Astrocyte (in vitro differentiated cells and primary cell): ENCODE results near the gene ENHO. TPM values are rescaled to one million over a fixed set of nuclear protein-coding genes. Genes with fewer than 3 reads are reported as not detected.

Experiments
- DNase-seq: peaks from one replicate; pipeline ENCODE4 v3.0.0-alpha.2; 2010; ENCODE audit warnings: low read depth
- FAIRE-seq: peaks from 2 replicates; lab custom pipeline; 2011; peaks lifted over from hg19 to GRCh38; lab: Jason Lieb, UNC
- H2AFZ ChIP-seq: 2 replicates; pipeline ENCODE4 v1.6.0; 2012; ENCODE audit warnings: low read depth, low read length, inconsistent platforms
- H3K27ac ChIP-seq: 2 replicates; pipeline ENCODE4 v1.5.1; 2011; ENCODE audit warnings: low read depth, low read length, inconsistent platforms
- H3K27me3 ChIP-seq: 2 replicates; pipeline ENCODE4 v1.6.0; 2011; ENCODE audit warnings: low read length, inconsistent platforms; ENCODE audit not compliant: insufficient read depth
- H3K36me3 ChIP-seq: 2 replicates; pipeline ENCODE4 v1.5.1; 2011; ENCODE audit warnings: low read length, inconsistent platforms; ENCODE audit not compliant: insufficient read depth
- H3K4me1 ChIP-seq: 2 replicates; pipeline ENCODE4 v1.5.1; 2011; ENCODE audit warnings: low read length, inconsistent platforms; ENCODE audit not compliant: insufficient read depth
- H3K4me2 ChIP-seq: 2 replicates; pipeline ENCODE4 v1.6.0; 2012; ENCODE audit warnings: low read length, inconsistent platforms
- H3K4me3 ChIP-seq: 2 replicates; pipeline ENCODE4 v1.5.1; 2011; ENCODE audit warnings: low read depth, mild to moderate bottlenecking, low read length, inconsistent platforms; ENCODE audit not compliant: insufficient read depth
- H3K79me2 ChIP-seq: 2 replicates; pipeline ENCODE4 v1.6.0; 2012; ENCODE audit warnings: mild to moderate bottlenecking, low read length, inconsistent platforms; ENCODE audit not compliant: insufficient read depth
- H3K9ac ChIP-seq: 2 replicates; pipeline ENCODE4 v1.6.0; 2012; ENCODE audit warnings: mild to moderate bottlenecking, low read length, inconsistent platforms
- H3K9me3 ChIP-seq: 2 replicates; pipeline ENCODE4 v1.5.1; 2012; ENCODE audit warnings: low read depth, mild to moderate bottlenecking, low read length, inconsistent platforms; ENCODE audit not compliant: insufficient read depth
- H4K20me1 ChIP-seq: 2 replicates; pipeline ENCODE4 v1.6.0; 2012; ENCODE audit warnings: low read length, inconsistent platforms; ENCODE audit not compliant: insufficient read depth
- H3K27ac Mint-ChIP-seq: one replicate; pipeline ENCODE4 v1.8.0; 2021; ENCODE audit warnings: mild to moderate bottlenecking, mixed read lengths; ENCODE audit not compliant: unreplicated experiment
- H3K27me3 Mint-ChIP-seq: one replicate; pipeline ENCODE4 v1.8.0; 2021; ENCODE audit warnings: low read depth, mixed read lengths; ENCODE audit not compliant: unreplicated experiment
- H3K36me3 Mint-ChIP-seq: one replicate; pipeline ENCODE4 v1.8.0; 2021; ENCODE audit warnings: low read depth, mixed read lengths; ENCODE audit not compliant: unreplicated experiment
- H3K4me1 Mint-ChIP-seq: one replicate; pipeline ENCODE4 v1.8.0; 2021; ENCODE audit warnings: low read depth, mixed read lengths; ENCODE audit not compliant: unreplicated experiment
- H3K4me3 Mint-ChIP-seq: one replicate; pipeline ENCODE4 v1.8.0; 2021; ENCODE audit warnings: mild to moderate bottlenecking, moderate library complexity, mixed read lengths; ENCODE audit not compliant: unreplicated experiment
- H3K9me3 Mint-ChIP-seq: one replicate; pipeline ENCODE4 v1.8.0; 2021; ENCODE audit warnings: mild to moderate bottlenecking, mixed read lengths; ENCODE audit not compliant: unreplicated experiment
- EZH2 ChIP-seq: IDR thresholded peaks from 2 replicates; pipeline ENCODE4 v1.6.1; 2012; ENCODE audit warnings: mild to moderate bottlenecking, low read length, inconsistent platforms; ENCODE audit not compliant: insufficient read depth
- total RNA-seq: library from RNA; stranded (reverse); gene quantifications from 2 replicates; pipeline ENCODE4 v1.2.1, GENCODE V29; 2021
- TF ChIP-seq, protein P1 (sequence below): IDR thresholded peaks from 2 replicates; pipeline ENCODE4 v1.5.1; 2011; ENCODE audit warnings: low read depth, mild to moderate bottlenecking, inconsistent platforms, low read length, moderate library complexity; ENCODE audit not compliant: insufficient read depth

ENHO gene
- total RNA-seq, 1 donor from 2014 or later, result 1.1 TPM

DNA sequence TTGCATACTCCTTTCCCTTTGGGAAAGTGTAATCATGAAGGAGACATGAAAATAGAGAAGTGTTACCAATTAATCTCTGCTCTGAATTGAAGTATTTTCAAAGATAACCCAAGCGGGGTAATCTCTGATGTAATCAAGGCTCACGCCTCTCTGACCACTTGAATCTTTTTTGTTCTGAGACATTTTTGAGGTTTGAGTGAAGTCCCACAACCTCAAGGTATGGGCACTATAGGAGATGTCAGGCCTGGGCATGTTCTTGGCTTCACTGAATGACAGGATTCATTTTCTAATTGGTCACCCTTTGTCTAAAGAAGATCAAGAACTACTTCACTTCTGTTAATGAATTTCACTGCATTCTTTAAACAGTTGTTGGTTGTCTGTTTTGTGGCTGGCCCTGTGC is 23.7 kb downstream of the ENHO start:
- no peak for FAIRE-seq
- Histone ChIP-seq H3K4me1 (peaks cover 14% of the 10 kb centered on the region), H3K9me3 (no peaks in the 10 kb centered on the region), H3K4me3 (no peak overlapping the region), H3K4me2 (no peak overlapping the region), H3K27me3 (peaks cover 19% of the 10 kb centered on the region), H4K20me1 (no peaks in the 10 kb centered on the region), H3K9ac (no peak overlapping the region), H2AFZ (no peak overlapping the region), H3K36me3 (no peaks in the 10 kb centered on the region), H3K27ac (no peak overlapping the region), H3K79me2 (no peaks in the 10 kb centered on the region)
- TF ChIP-seq EZH2, result no peak
- TF ChIP-seq, protein P1, sequence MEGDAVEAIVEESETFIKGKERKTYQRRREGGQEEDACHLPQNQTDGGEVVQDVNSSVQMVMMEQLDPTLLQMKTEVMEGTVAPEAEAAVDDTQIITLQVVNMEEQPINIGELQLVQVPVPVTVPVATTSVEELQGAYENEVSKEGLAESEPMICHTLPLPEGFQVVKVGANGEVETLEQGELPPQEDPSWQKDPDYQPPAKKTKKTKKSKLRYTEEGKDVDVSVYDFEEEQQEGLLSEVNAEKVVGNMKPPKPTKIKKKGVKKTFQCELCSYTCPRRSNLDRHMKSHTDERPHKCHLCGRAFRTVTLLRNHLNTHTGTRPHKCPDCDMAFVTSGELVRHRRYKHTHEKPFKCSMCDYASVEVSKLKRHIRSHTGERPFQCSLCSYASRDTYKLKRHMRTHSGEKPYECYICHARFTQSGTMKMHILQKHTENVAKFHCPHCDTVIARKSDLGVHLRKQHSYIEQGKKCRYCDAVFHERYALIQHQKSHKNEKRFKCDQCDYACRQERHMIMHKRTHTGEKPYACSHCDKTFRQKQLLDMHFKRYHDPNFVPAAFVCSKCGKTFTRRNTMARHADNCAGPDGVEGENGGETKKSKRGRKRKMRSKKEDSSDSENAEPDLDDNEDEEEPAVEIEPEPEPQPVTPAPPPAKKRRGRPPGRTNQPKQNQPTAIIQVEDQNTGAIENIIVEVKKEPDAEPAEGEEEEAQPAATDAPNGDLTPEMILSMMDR, result no peak
- Mint-ChIP-seq H3K27ac (peak overlapping the region; percentile 8), H3K4me3 (no peak overlapping the region), H3K4me1 (peaks cover 21% of the 10 kb centered on the region), H3K27me3 (peaks cover 32% of the 10 kb centered on the region), H3K9me3 (no peaks in the 10 kb centered on the region), H3K36me3 (no peaks in the 10 kb centered on the region)
- DNase-seq, result no peak

- FAIRE-seq, result no peak
- no peak for TF ChIP-seq EZH2
- TF ChIP-seq, protein P1, result no peak
These were observed 24.2 kb downstream of the ENHO start for GRCh38 chr9:34498553-34498952.

GRCh38 chr9:34496149-34496712 is 26.6 kb downstream of the ENHO start:
- no peak overlapping the region for H3K27ac Mint-ChIP-seq
- no peak overlapping the region for H3K4me2 ChIP-seq
- no peak overlapping the region for H3K27ac ChIP-seq
- H3K36me3 Mint-ChIP-seq, result no peaks in the 10 kb centered on the region
- no peaks in the 10 kb centered on the region for H3K9me3 ChIP-seq
- no peaks in the 10 kb centered on the region for H3K9me3 Mint-ChIP-seq
- H2AFZ ChIP-seq, result no peak overlapping the region
- peaks cover 43% of the 10 kb centered on the region for H3K27me3 Mint-ChIP-seq
- no peak overlapping the region for H3K4me3 ChIP-seq
- H4K20me1 ChIP-seq, result no peaks in the 10 kb centered on the region
- H3K4me3 Mint-ChIP-seq, result no peak overlapping the region
- no peak for DNase-seq
- no peaks in the 10 kb centered on the region for H3K36me3 ChIP-seq
- TF ChIP-seq EZH2, result no peak
- TF ChIP-seq, protein P1, result no peak
- no peaks in the 10 kb centered on the region for H3K4me1 ChIP-seq
- H3K79me2 ChIP-seq, result no peaks in the 10 kb centered on the region
- H3K9ac ChIP-seq, result no peak overlapping the region
- peaks cover 12% of the 10 kb centered on the region for H3K27me3 ChIP-seq
- no peak for FAIRE-seq
- H3K4me1 Mint-ChIP-seq, result peaks cover 18% of the 10 kb centered on the region

More at GRCh38 chr9:34498553-34498952, 24.2 kb downstream of the ENHO start:
- no peak overlapping the region for H3K4me3 Mint-ChIP-seq
- H3K4me1 Mint-ChIP-seq, result peaks cover 21% of the 10 kb centered on the region
- H3K9me3 ChIP-seq, result no peaks in the 10 kb centered on the region
- H4K20me1 ChIP-seq, result no peaks in the 10 kb centered on the region
- H3K4me3 ChIP-seq, result no peak overlapping the region
- no peak overlapping the region for H3K4me2 ChIP-seq
- no peak overlapping the region for H3K27ac ChIP-seq
- peaks cover 14% of the 10 kb centered on the region for H3K4me1 ChIP-seq
- H3K27ac Mint-ChIP-seq, result no peak overlapping the region
- no peak for DNase-seq
- H3K36me3 Mint-ChIP-seq, result no peaks in the 10 kb centered on the region
- no peaks in the 10 kb centered on the region for H3K9me3 Mint-ChIP-seq
- no peak overlapping the region for H2AFZ ChIP-seq
- peaks cover 13% of the 10 kb centered on the region for H3K27me3 ChIP-seq
- H3K9ac ChIP-seq, result no peak overlapping the region
- peaks cover 30% of the 10 kb centered on the region for H3K27me3 Mint-ChIP-seq
- no peaks in the 10 kb centered on the region for H3K79me2 ChIP-seq
- H3K36me3 ChIP-seq, result no peaks in the 10 kb centered on the region
